ENCODE measurements around the gene HABP2.

Gene HABP2

GRCh38 chr10:113527211-113527906, 25.5 kb upstream of the HABP2 start:
- no peak for DNase-seq

GRCh38 chr10:113528876-113529275, 24.0 kb upstream of the HABP2 start:
- DNase-seq, result no peak

GRCh38 chr10:113529575-113529974, 23.3 kb upstream of the HABP2 start:
- no peak for DNase-seq

GRCh38 chr10:113530476-113530875, 22.4 kb upstream of the HABP2 start:
- DNase-seq, result no peak

GRCh38 chr10:113532724-113533123, 20.1 kb upstream of the HABP2 start:
- DNase-seq, result no peak

GRCh38 chr10:113533801-113534200, 19.1 kb upstream of the HABP2 start:
- DNase-seq, result no peak

GRCh38 chr10:113534423-113534822, 18.4 kb upstream of the HABP2 start:
- no peak for DNase-seq

- DNase-seq, result no peak
Measured at GRCh38 chr10:113537672-113538071, 15.2 kb upstream of the HABP2 start.

GRCh38 chr10:113538151-113538550, 14.7 kb upstream of the HABP2 start:
- no peak for DNase-seq

GRCh38 chr10:113539789-113540188, 13.1 kb upstream of the HABP2 start:
- no peak for DNase-seq

- no peak for DNase-seq
Measured at GRCh38 chr10:113540845-113541548, 11.9 kb upstream of the HABP2 start.

- no peak for DNase-seq
Measured at GRCh38 chr10:113541549-113541927, 11.3 kb upstream of the HABP2 start.

- DNase-seq, result no peak
Measured at GRCh38 chr10:113543107-113543955, 9.5 kb upstream of the HABP2 start.

- DNase-seq, result no peak
Measured at GRCh38 chr10:113544392-113544791, 8.5 kb upstream of the HABP2 start.

- DNase-seq, result no peak
Measured at GRCh38 chr10:113547426-113547825, 5.4 kb upstream of the HABP2 start.

- no peak for DNase-seq
Measured at GRCh38 chr10:113549856-113550255, 3.0 kb upstream of the HABP2 start.

- DNase-seq, result no peak
Measured at GRCh38 chr10:113550365-113550764, 2.5 kb upstream of the HABP2 start.

- no peak for DNase-seq
Measured at GRCh38 chr10:113552014-113552413, 839 bp upstream of the HABP2 start.

- DNase-seq, result no peak
Measured at GRCh38 chr10:113553149-113553548, 296 bp downstream of the HABP2 start.

- no peak for DNase-seq
Measured at GRCh38 chr10:113554214-113554613, 1.4 kb downstream of the HABP2 start.

- DNase-seq, result no peak
Measured at GRCh38 chr10:113555245-113555644, 2.4 kb downstream of the HABP2 start.

- no peak for DNase-seq
Measured at GRCh38 chr10:113555751-113556150, 2.9 kb downstream of the HABP2 start.

- DNase-seq, result no peak
Measured at GRCh38 chr10:113557424-113557862, 4.6 kb downstream of the HABP2 start.

GRCh38 chr10:113557903-113558321, 5.1 kb downstream of the HABP2 start:
- no peak for DNase-seq

Data from NCI-H1092 (cell line).